ENCODE measurements around the gene STK10.
A peak's percentile ranks its signal among the peaks of the same experiment; 100 is the strongest.

STK10 gene

DNA sequence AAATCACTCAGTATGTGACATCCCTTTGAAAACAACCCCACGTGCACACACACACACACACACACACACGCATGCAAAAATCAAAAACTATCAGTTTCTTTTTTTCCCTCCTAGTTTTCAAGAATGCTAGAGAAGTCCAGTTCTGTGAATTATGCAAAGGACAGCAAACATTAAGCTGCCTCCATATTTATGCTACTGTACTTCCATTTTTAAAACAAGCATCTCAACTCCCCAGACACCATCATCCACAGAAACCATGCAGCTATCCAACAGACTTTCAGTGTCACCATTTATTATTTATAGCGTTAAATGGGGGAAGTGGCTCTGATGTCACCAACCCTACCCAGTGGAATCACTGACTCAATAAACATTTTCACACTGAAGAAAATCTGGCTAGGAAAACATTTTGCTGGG lies 183.2 kb downstream of the STK10 start:
- Histone ChIP-seq H3K4me1 (ENCODE audit: insufficient read depth, low read length, poor library complexity, severe bottlenecking) (peaks cover 31% of the 10 kb centered on the region), H3K36me3 (ENCODE audit: insufficient read depth, low read length) (no peaks in the 10 kb centered on the region), H2AFZ (ENCODE audit: low read length) (no peak overlapping the region), H3K27me3 (ENCODE audit: insufficient read depth, low read length, poor library complexity, severe bottlenecking) (no peaks in the 10 kb centered on the region), H3K9me2 (replicated peaks; ENCODE audit: low read depth, low read length) (no peaks in the 10 kb centered on the region), H3F3A (ENCODE audit: low read depth) (no peaks in the 10 kb centered on the region), H3K9me3 (ENCODE audit: insufficient read depth, low read depth, low read length) (no peaks in the 10 kb centered on the region), H3K4me3 (ENCODE audit: low read length, poor library complexity, severe bottlenecking) (peak overlapping the region; percentile 78), H3K79me2 (ENCODE audit: insufficient read depth, low read length) (peaks cover 67% of the 10 kb centered on the region), H3K9ac (ENCODE audit: low read depth, low read length, poor library complexity, severe bottlenecking) (peak overlapping the region; percentile 78), H3K4me2 (ENCODE audit: low read depth, low read length, poor library complexity, severe bottlenecking) (peak overlapping the region; percentile 72), H4K20me1 (ENCODE audit: insufficient read depth, low read length, poor library complexity, severe bottlenecking) (peaks cover 37% of the 10 kb centered on the region)
- TF ChIP-seq, protein P1, sequence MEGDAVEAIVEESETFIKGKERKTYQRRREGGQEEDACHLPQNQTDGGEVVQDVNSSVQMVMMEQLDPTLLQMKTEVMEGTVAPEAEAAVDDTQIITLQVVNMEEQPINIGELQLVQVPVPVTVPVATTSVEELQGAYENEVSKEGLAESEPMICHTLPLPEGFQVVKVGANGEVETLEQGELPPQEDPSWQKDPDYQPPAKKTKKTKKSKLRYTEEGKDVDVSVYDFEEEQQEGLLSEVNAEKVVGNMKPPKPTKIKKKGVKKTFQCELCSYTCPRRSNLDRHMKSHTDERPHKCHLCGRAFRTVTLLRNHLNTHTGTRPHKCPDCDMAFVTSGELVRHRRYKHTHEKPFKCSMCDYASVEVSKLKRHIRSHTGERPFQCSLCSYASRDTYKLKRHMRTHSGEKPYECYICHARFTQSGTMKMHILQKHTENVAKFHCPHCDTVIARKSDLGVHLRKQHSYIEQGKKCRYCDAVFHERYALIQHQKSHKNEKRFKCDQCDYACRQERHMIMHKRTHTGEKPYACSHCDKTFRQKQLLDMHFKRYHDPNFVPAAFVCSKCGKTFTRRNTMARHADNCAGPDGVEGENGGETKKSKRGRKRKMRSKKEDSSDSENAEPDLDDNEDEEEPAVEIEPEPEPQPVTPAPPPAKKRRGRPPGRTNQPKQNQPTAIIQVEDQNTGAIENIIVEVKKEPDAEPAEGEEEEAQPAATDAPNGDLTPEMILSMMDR (conservative IDR thresholded peaks at IDR 0.05; ENCODE audit: low read length) = no peak
- no peak for TF ChIP-seq EZH2phosphoT487 (IDR thresholded peaks at IDR 0.05; ENCODE audit: borderline replicate concordance)

DNA sequence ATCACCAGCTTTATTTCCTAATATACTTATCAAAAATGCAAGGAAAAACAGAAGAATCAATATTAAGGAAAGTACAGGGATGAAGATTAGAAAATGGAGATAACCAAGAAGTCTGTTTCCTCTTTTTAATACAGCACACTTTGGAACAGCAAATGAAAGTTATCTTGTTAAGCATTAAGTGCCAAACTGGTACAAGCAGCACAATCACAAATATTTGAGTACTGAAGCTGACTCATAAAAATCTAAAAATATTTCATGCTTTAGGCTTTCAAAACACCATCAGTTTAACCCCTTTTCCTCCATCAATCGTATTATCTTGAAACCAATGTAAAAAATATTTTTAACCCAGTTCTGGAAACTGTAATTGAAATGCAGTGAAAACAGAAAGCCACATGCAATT lies 184.3 kb downstream of the STK10 start:
- Histone ChIP-seq H3K79me2 (ENCODE audit: insufficient read depth, low read length) (peaks cover 76% of the 10 kb centered on the region), H3K4me3 (ENCODE audit: low read length, poor library complexity, severe bottlenecking) (peak overlapping the region; percentile 78), H3K9me2 (replicated peaks; ENCODE audit: low read depth, low read length) (no peaks in the 10 kb centered on the region)

DNA sequence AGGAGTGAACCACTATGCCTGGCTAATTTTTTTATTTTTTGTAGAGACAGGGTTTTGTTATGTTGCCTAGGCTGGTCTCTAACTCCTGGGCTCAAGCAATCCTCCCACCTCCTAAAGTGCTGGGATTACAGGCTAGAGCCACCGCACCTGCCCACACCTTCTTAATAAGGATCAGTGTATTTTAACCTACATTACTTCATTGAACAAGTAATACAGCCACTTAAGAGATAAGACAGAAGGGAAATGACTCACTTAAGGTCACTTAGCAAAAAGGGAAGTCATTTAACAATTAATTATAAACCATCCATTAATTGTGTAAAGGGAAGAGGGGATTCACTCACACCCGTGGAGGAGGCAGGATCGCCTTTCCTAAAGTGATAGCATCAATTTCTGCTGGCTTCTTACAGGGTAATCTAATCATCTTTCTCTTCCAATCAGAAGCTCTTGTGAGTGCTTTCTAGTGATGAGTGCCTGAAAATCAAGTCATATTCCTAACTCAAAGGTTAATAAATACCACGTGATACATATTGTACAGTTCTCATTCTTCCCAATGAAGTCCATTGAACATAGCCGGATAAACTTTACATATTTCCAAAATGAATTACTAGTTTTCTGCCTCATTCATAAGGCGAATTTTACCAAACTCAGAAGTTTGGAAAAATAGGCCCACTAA lies 185.0 kb downstream of the STK10 start:
- TF ChIP-seq, protein P1 (conservative IDR thresholded peaks at IDR 0.05; ENCODE audit: low read length) = no peak
- no peak for TF ChIP-seq EZH2phosphoT487 (IDR thresholded peaks at IDR 0.05; ENCODE audit: borderline replicate concordance)
- H3K4me3 ChIP-seq (ENCODE audit: low read length, poor library complexity, severe bottlenecking) = peak overlapping the region; percentile 78

More for the DNA sequence above, 184.3 kb downstream of the STK10 start:
- Histone ChIP-seq H2AFZ (ENCODE audit: low read length) (no peak overlapping the region), H3K4me1 (ENCODE audit: insufficient read depth, low read length, poor library complexity, severe bottlenecking) (peaks cover 31% of the 10 kb centered on the region), H3K9me3 (ENCODE audit: insufficient read depth, low read depth, low read length) (no peaks in the 10 kb centered on the region), H3K27me3 (ENCODE audit: insufficient read depth, low read length, poor library complexity, severe bottlenecking) (no peaks in the 10 kb centered on the region), H4K20me1 (ENCODE audit: insufficient read depth, low read length, poor library complexity, severe bottlenecking) (peaks cover 41% of the 10 kb centered on the region), H3K4me2 (ENCODE audit: low read depth, low read length, poor library complexity, severe bottlenecking) (peak overlapping the region; percentile 72), H3F3A (ENCODE audit: low read depth) (no peaks in the 10 kb centered on the region), H3K36me3 (ENCODE audit: insufficient read depth, low read length) (no peaks in the 10 kb centered on the region), H3K9ac (ENCODE audit: low read depth, low read length, poor library complexity, severe bottlenecking) (peak overlapping the region; percentile 78)
- TF ChIP-seq, protein P1 (conservative IDR thresholded peaks at IDR 0.05; ENCODE audit: low read length) = no peak
- no peak for TF ChIP-seq EZH2phosphoT487 (IDR thresholded peaks at IDR 0.05; ENCODE audit: borderline replicate concordance)

More for the DNA sequence above, 185.0 kb downstream of the STK10 start:
- H3K79me2 ChIP-seq (ENCODE audit: insufficient read depth, low read length) = peaks cover 82% of the 10 kb centered on the region
- H3K9me2 ChIP-seq (replicated peaks; ENCODE audit: low read depth, low read length) = no peaks in the 10 kb centered on the region
- peak overlapping the region; percentile 78 for H3K9ac ChIP-seq (ENCODE audit: low read depth, low read length, poor library complexity, severe bottlenecking)
- H3F3A ChIP-seq (ENCODE audit: low read depth) = no peaks in the 10 kb centered on the region
- H3K4me1 ChIP-seq (ENCODE audit: insufficient read depth, low read length, poor library complexity, severe bottlenecking) = peaks cover 31% of the 10 kb centered on the region
- H2AFZ ChIP-seq (ENCODE audit: low read length) = no peak overlapping the region
- no peaks in the 10 kb centered on the region for H3K9me3 ChIP-seq (ENCODE audit: insufficient read depth, low read depth, low read length)
- no peaks in the 10 kb centered on the region for H3K27me3 ChIP-seq (ENCODE audit: insufficient read depth, low read length, poor library complexity, severe bottlenecking)
- H3K4me2 ChIP-seq (ENCODE audit: low read depth, low read length, poor library complexity, severe bottlenecking) = peak overlapping the region; percentile 72
- H4K20me1 ChIP-seq (ENCODE audit: insufficient read depth, low read length, poor library complexity, severe bottlenecking) = peaks cover 41% of the 10 kb centered on the region
- no peaks in the 10 kb centered on the region for H3K36me3 ChIP-seq (ENCODE audit: insufficient read depth, low read length)
